Measurements from ENCODE around the gene SYCE3.

The SYCE3 gene

DNA sequence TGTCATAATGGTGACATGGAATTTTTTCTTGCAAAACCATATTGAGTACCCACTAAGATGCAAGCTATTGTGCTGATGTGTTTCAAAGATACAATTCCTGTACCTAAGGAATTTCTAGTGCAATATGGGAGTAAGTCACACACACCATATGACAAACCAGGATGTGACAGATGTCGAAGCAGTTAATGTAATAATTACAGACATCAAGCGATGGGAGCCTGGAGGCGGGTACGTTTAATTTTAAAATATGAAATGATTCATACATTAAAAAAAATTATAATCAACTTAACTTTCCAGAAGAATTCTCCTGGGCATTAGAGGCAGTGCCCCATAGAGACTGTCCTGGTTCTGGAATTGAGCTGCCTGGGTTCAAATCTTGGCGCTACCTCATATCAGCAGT, 6.0 kb downstream of the SYCE3 start:
- Histone ChIP-seq H3K9me3 (ENCODE audit: control insufficient read depth, low read length) (no peaks in the 10 kb centered on the region), H3K27me3 (ENCODE audit: control insufficient read depth in 1 of 2, insufficient read depth in 1 of 2, low read length in 2 of 2) (peaks cover 20 to 29% of the 10 kb centered on the region in 2 experiments), H3K18ac (ENCODE audit: low read depth in 1 of 2, low read length in 2 of 2) (no peak overlapping the region), H3K4me3 (ENCODE audit: insufficient read depth in 1 of 2, low read depth in 1 of 2, low read length in 2 of 2) (no peak overlapping the region), H2BK12ac (ENCODE audit: low read length in 2 of 2) (no peak overlapping the region), H3K4me2 (ENCODE audit: low read length, poor library complexity, severe bottlenecking) (no peak overlapping the region), H3K14ac (ENCODE audit: low read length in 2 of 2) (no peak overlapping the region), H4K8ac (ENCODE audit: low read length) (no peak overlapping the region), H2AK5ac (ENCODE audit: low read length, severe bottlenecking) (no peak overlapping the region), H2AFZ (ENCODE audit: low read depth, low read length) (no peak overlapping the region), H2BK5ac (ENCODE audit: low read depth, low read length, poor library complexity, severe bottlenecking) (no peak overlapping the region), H3K23ac (ENCODE audit: low read length in 2 of 2) (no peak overlapping the region), H3K9ac (ENCODE audit: low read length) (no peak overlapping the region), H2BK15ac (ENCODE audit: low read depth, poor library complexity, severe bottlenecking) (no peak overlapping the region), H3K4ac (ENCODE audit: low read depth in 1 of 2, low read length in 2 of 2) (no peak overlapping the region), H4K91ac (ENCODE audit: low read length) (no peak overlapping the region), H3K79me1 (replicated peaks; ENCODE audit: low read length, poor library complexity, severe bottlenecking) (no peaks in the 10 kb centered on the region), H3K4me1 (ENCODE audit: control insufficient read depth, insufficient read depth, low read depth, low read length) (no peaks in the 10 kb centered on the region), H3K36me3 (ENCODE audit: control insufficient read depth in 1 of 2, insufficient read depth in 2 of 2, low read depth in 1 of 2, low read length in 2 of 2) (no peaks in the 10 kb centered on the region), H3K27ac (ENCODE audit: low read length, poor library complexity, severe bottlenecking) (no peak overlapping the region), H2BK120ac (ENCODE audit: low read depth, low read length) (no peak overlapping the region)
- DNase-seq: no peak
- WGBS: 100% methylated on average over 1 of the region's 5 CpGs

DNA sequence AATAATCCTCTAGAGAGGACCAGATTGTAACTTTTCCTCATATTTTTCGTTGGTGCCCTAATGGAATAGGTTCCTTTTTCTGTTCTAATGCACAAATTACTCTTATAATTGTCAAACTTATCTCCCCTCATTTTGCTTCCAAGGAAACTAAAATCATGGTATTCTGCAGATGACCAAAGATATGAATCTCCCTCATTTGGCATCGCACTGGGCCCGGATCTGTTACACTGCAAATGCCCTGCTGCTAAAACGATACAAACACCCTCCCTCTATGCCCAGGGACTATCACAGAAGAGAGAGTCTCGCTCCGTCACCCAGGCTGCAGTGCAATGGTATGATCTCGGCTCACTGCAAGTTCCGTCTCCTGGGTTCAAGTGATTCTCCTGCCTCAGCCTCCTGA, 9.4 kb downstream of the SYCE3 start:
- Histone ChIP-seq H3K4me2 (ENCODE audit: low read length, poor library complexity, severe bottlenecking) (no peak overlapping the region), H3K36me3 (ENCODE audit: control insufficient read depth in 1 of 2, insufficient read depth in 2 of 2, low read depth in 1 of 2, low read length in 2 of 2) (no peaks in the 10 kb centered on the region), H3K79me1 (replicated peaks; ENCODE audit: low read length, poor library complexity, severe bottlenecking) (no peaks in the 10 kb centered on the region), H3K9ac (ENCODE audit: low read length) (no peak overlapping the region), H2BK5ac (ENCODE audit: low read depth, low read length, poor library complexity, severe bottlenecking) (no peak overlapping the region), H3K23ac (ENCODE audit: low read length in 2 of 2) (no peak overlapping the region), H2BK12ac (ENCODE audit: low read length in 2 of 2) (no peak overlapping the region), H2AFZ (ENCODE audit: low read depth, low read length) (no peak overlapping the region), H3K27ac (ENCODE audit: low read length, poor library complexity, severe bottlenecking) (no peak overlapping the region), H3K4ac (ENCODE audit: low read depth in 1 of 2, low read length in 2 of 2) (no peak overlapping the region), H2BK15ac (ENCODE audit: low read depth, poor library complexity, severe bottlenecking) (no peak overlapping the region), H3K4me3 (ENCODE audit: insufficient read depth in 1 of 2, low read depth in 1 of 2, low read length in 2 of 2) (no peak overlapping the region), H3K18ac (ENCODE audit: low read depth in 1 of 2, low read length in 2 of 2) (no peak overlapping the region), H2AK5ac (ENCODE audit: low read length, severe bottlenecking) (no peak overlapping the region), H3K4me1 (ENCODE audit: control insufficient read depth, insufficient read depth, low read depth, low read length) (no peaks in the 10 kb centered on the region), H3K27me3 (ENCODE audit: control insufficient read depth in 1 of 2, insufficient read depth in 1 of 2, low read length in 2 of 2) (peaks cover 15 to 48% of the 10 kb centered on the region in 2 experiments), H3K14ac (ENCODE audit: low read length in 2 of 2) (no peak overlapping the region), H2BK120ac (ENCODE audit: low read depth, low read length) (no peak overlapping the region), H4K91ac (ENCODE audit: low read length) (no peak overlapping the region), H3K9me3 (ENCODE audit: control insufficient read depth, low read length) (no peaks in the 10 kb centered on the region), H4K8ac (ENCODE audit: low read length) (no peak overlapping the region)
- no peak for DNase-seq
- WGBS: 78% methylated on average over 8 of the region's 8 CpGs

DNA sequence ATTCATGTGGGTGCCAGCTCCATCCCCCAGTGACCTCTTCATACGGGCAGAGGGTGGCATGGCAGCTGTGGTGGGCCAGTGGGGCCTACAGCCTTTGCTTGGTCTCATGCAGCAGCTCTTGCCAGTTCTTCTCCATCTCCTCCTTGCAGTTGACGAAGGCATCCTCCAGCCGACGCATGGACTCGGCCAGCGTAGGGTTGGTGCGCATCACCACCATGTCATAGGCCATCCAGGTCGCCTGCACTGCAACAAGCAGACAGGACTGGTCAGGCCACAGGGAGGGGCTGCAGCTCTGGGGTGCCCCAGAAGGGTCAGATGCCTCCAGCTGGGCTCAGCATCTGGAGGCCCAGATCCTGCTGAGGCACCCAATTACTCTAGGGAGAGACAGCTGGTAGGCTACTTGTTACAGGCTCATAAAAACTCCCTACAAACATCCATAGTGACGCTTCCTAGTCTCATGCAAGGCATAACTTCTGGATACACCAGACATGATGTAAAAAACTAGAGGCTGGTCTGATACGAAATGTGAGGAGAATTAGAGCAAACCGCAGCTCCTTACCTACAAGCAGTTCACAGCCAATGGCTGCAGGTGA, 11.5 kb downstream of the SYCE3 start:
- H2BK120ac ChIP-seq (ENCODE audit: low read depth, low read length): no peak overlapping the region
- WGBS: 93% methylated on average over 11 of the region's 11 CpGs
- no peak overlapping the region for H4K91ac ChIP-seq (ENCODE audit: low read length)
- H2AK5ac ChIP-seq (ENCODE audit: low read length, severe bottlenecking): no peak overlapping the region
- H2BK15ac ChIP-seq (ENCODE audit: low read depth, poor library complexity, severe bottlenecking): no peak overlapping the region
- H3K4ac ChIP-seq (ENCODE audit: low read depth in 1 of 2, low read length in 2 of 2): no peak overlapping the region
- no peaks in the 10 kb centered on the region for H3K79me1 ChIP-seq (replicated peaks; ENCODE audit: low read length, poor library complexity, severe bottlenecking)
- no peak overlapping the region for H2BK12ac ChIP-seq (ENCODE audit: low read length in 2 of 2)
- H3K27me3 ChIP-seq (ENCODE audit: control insufficient read depth in 1 of 2, insufficient read depth in 1 of 2, low read length in 2 of 2): peaks cover 12 to 55% of the 10 kb centered on the region in 2 experiments
- H3K18ac ChIP-seq (ENCODE audit: low read depth in 1 of 2, low read length in 2 of 2): no peak overlapping the region
- no peak overlapping the region for H4K8ac ChIP-seq (ENCODE audit: low read length)
- no peaks in the 10 kb centered on the region for H3K9me3 ChIP-seq (ENCODE audit: control insufficient read depth, low read length)
- H3K9ac ChIP-seq (ENCODE audit: low read length): no peak overlapping the region
- H3K4me3 ChIP-seq (ENCODE audit: insufficient read depth in 1 of 2, low read depth in 1 of 2, low read length in 2 of 2): no peak overlapping the region
- H2AFZ ChIP-seq (ENCODE audit: low read depth, low read length): no peak overlapping the region
- H3K4me1 ChIP-seq (ENCODE audit: control insufficient read depth, insufficient read depth, low read depth, low read length): no peaks in the 10 kb centered on the region
- no peak overlapping the region for H3K23ac ChIP-seq (ENCODE audit: low read length in 2 of 2)
- H2BK5ac ChIP-seq (ENCODE audit: low read depth, low read length, poor library complexity, severe bottlenecking): no peak overlapping the region
- H3K14ac ChIP-seq (ENCODE audit: low read length in 2 of 2): peak overlapping the region in 1 of 2 experiments; percentile 55
- H3K27ac ChIP-seq (ENCODE audit: low read length, poor library complexity, severe bottlenecking): no peak overlapping the region
- no peak for DNase-seq
- H3K36me3 ChIP-seq (ENCODE audit: control insufficient read depth in 1 of 2, insufficient read depth in 2 of 2, low read depth in 1 of 2, low read length in 2 of 2): no peaks in the 10 kb centered on the region
- H3K4me2 ChIP-seq (ENCODE audit: low read length, poor library complexity, severe bottlenecking): no peak overlapping the region

DNA sequence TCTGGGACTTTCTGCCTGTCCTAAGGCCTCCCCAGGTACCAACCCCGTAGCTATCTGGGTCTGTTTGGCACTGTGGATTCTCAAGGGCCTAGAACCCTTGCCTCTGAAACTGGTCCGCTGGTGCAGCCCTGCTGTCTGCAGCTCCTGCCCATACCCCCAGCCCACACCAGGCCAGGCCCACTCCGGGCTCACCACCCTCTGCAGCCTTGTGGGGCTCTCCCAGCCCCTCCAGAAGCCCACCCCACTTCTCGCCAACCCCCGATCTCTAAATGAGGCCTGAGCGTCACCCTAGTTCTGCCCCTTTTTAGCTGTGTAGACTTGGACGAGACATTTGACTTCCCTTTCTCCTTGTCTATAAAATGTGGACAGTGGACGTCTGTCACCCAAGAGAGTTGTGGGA, 12.3 kb downstream of the SYCE3 start:
- Histone ChIP-seq H4K8ac (ENCODE audit: low read length) (no peak overlapping the region), H4K91ac (ENCODE audit: low read length) (no peak overlapping the region), H3K79me1 (replicated peaks; ENCODE audit: low read length, poor library complexity, severe bottlenecking) (no peaks in the 10 kb centered on the region), H3K27ac (ENCODE audit: low read length, poor library complexity, severe bottlenecking) (no peak overlapping the region), H3K27me3 (ENCODE audit: control insufficient read depth in 1 of 2, insufficient read depth in 1 of 2, low read length in 2 of 2) (peaks cover 10 to 60% of the 10 kb centered on the region in 2 experiments), H2AK5ac (ENCODE audit: low read length, severe bottlenecking) (no peak overlapping the region), H2BK120ac (ENCODE audit: low read depth, low read length) (no peak overlapping the region), H2BK5ac (ENCODE audit: low read depth, low read length, poor library complexity, severe bottlenecking) (no peak overlapping the region), H3K4me1 (ENCODE audit: control insufficient read depth, insufficient read depth, low read depth, low read length) (no peaks in the 10 kb centered on the region), H3K4me3 (ENCODE audit: insufficient read depth in 1 of 2, low read depth in 1 of 2, low read length in 2 of 2) (no peak overlapping the region), H3K4ac (ENCODE audit: low read depth in 1 of 2, low read length in 2 of 2) (no peak overlapping the region), H3K9ac (ENCODE audit: low read length) (no peak overlapping the region), H3K18ac (ENCODE audit: low read depth in 1 of 2, low read length in 2 of 2) (no peak overlapping the region), H2BK12ac (ENCODE audit: low read length in 2 of 2) (no peak overlapping the region), H3K9me3 (ENCODE audit: control insufficient read depth, low read length) (no peaks in the 10 kb centered on the region), H3K14ac (ENCODE audit: low read length in 2 of 2) (no peak overlapping the region), H2BK15ac (ENCODE audit: low read depth, poor library complexity, severe bottlenecking) (no peak overlapping the region), H2AFZ (ENCODE audit: low read depth, low read length) (no peak overlapping the region), H3K23ac (ENCODE audit: low read length in 2 of 2) (no peak overlapping the region), H3K4me2 (ENCODE audit: low read length, poor library complexity, severe bottlenecking) (no peak overlapping the region), H3K36me3 (ENCODE audit: control insufficient read depth in 1 of 2, insufficient read depth in 2 of 2, low read depth in 1 of 2, low read length in 2 of 2) (no peaks in the 10 kb centered on the region)
- WGBS: 90% methylated on average over 8 of the region's 8 CpGs
- DNase-seq: no peak
